Stimulated activated CD4-positive, alpha-beta T cell treated with anti-CD3 and anti-CD28 coated beads, Interleukin-4, amount 100 ng/mL, for 24 hours (primary cell): ENCODE data around the gene HOXC10.
A peak's percentile ranks its signal among the peaks of the same experiment; 100 is the strongest.

Experiments
- DNase-seq: peaks from one replicate; pipeline ENCODE4 v3.0.0-alpha.2; 2020

Gene HOXC10

GRCh38 chr12:54004063-54004840, 19.3 kb downstream of the HOXC10 start:
- no peak for DNase-seq

- no peak for DNase-seq
Measured at GRCh38 chr12:54004841-54005530, 20.0 kb downstream of the HOXC10 start.

GRCh38 chr12:54005531-54005852, 20.5 kb downstream of the HOXC10 start:
- DNase-seq, result no peak

- DNase-seq, result peak; percentile 87
Measured at GRCh38 chr12:54005853-54006558, 21.1 kb downstream of the HOXC10 start.

GRCh38 chr12:54006559-54007220, 21.7 kb downstream of the HOXC10 start:
- DNase-seq, result no peak

- no peak for DNase-seq
Measured at GRCh38 chr12:54007538-54008259, 22.8 kb downstream of the HOXC10 start.

GRCh38 chr12:54008260-54008552, 23.3 kb downstream of the HOXC10 start:
- DNase-seq, result no peak

- DNase-seq, result peak; percentile 28
Measured at GRCh38 chr12:54009171-54010052, 24.5 kb downstream of the HOXC10 start.

- no peak for DNase-seq
Measured at GRCh38 chr12:54010053-54010971, 25.4 kb downstream of the HOXC10 start.

- DNase-seq, result no peak
Measured at GRCh38 chr12:54010972-54011664, 26.2 kb downstream of the HOXC10 start.

- no peak for DNase-seq
Measured at GRCh38 chr12:54011665-54012532, 27.0 kb downstream of the HOXC10 start.

- DNase-seq, result no peak
Measured at GRCh38 chr12:54012631-54013409, 27.9 kb downstream of the HOXC10 start.

GRCh38 chr12:54014377-54015017, 29.6 kb downstream of the HOXC10 start:
- no peak for DNase-seq

GRCh38 chr12:54015018-54015931, 30.3 kb downstream of the HOXC10 start:
- DNase-seq, result no peak

- no peak for DNase-seq
Measured at GRCh38 chr12:54016051-54016450, 31.1 kb downstream of the HOXC10 start.

GRCh38 chr12:54016478-54016964, 31.6 kb downstream of the HOXC10 start:
- no peak for DNase-seq
